ENCODE results near the gene RPLP2. TPM values are rescaled to one million over a fixed set of nuclear protein-coding genes. Genes with fewer than 3 reads are reported as not detected.

The RPLP2 gene
- total and polyA plus RNA-seq, 2 donors (not counting 1 experiment from before 2014, with no cell fraction given), result 525 to 3,947 TPM

GRCh38 chr11:841981-842369 lies 32.2 kb downstream of the RPLP2 start:
- peak overlapping the region in 1 of 2 donors; percentile 93 for H3K27ac ChIP-seq (ENCODE audit: low read length in 2 of 2)
- H3K4me1 ChIP-seq (ENCODE audit: control insufficient read depth in 2 of 2, insufficient read depth in 2 of 2, low read length in 2 of 2), result peaks cover 26 to 37% of the 10 kb centered on the region in 2 donors
- ChIA-PET POLR2A (interaction anchor here (1.2 to 5.2 kb wide), 4 partner anchors 13 to 48 kb away, joined by 3 to 29 read pairs (median 15); partner anchors contain the start of genes CRACR2B, PNPLA2 and RPLP2), CTCF (no interaction called here)
- H3K4me3 Mint-ChIP-seq, result peak overlapping the region; percentile 88
- peak; percentile 29 for ATAC-seq (ENCODE audit: low read depth)
- peak overlapping the region; percentile 91 for H3K27ac Mint-ChIP-seq
- intact Hi-C loops (cut with micrococcal nuclease), result loop anchor here (1.0 to 5.0 kb wide), 5 partner anchors 9 to 1010 kb away; partner anchors contain the start of genes CHID1, LSP1 and RPLP2
- peaks cover 0 to 19% of the 10 kb centered on the region in 2 experiments for H3K36me3 ChIP-seq (replicated peaks in 1 of 2; ENCODE audit: control extremely low read depth in 1 of 2, control insufficient read depth in 1 of 2, extremely low read depth in 1 of 2, insufficient read depth in 2 of 2, low read length in 1 of 2)
- peak overlapping the region; percentile 96 for H2AFZ ChIP-seq (ENCODE audit: insufficient read depth, low read depth, low read length, poor library complexity, severe bottlenecking)
- no peaks in the 10 kb centered on the region for H3K27me3 Mint-ChIP-seq
- 1% methylated on average over 21 of the region's 27 CpGs for WGBS (ENCODE audit: insufficient coverage)
- peaks cover 43% of the 10 kb centered on the region for H4K20me1 ChIP-seq (ENCODE audit: control insufficient read depth, insufficient read depth, low read length, poor library complexity, severe bottlenecking)
- TF ChIP-seq EZH2 (IDR thresholded peaks at IDR 0.05; ENCODE audit: borderline replicate concordance, insufficient read depth, low read depth, low read length, poor library complexity, severe bottlenecking) (no peak), CTCF (IDR thresholded peaks at IDR 0.05) (no peak)
- peak overlapping the region; percentile 88 for H3K4me2 ChIP-seq (replicated peaks; ENCODE audit: low read depth, low read length, poor library complexity, severe bottlenecking)
- no peaks in the 10 kb centered on the region for H3K9me3 ChIP-seq (ENCODE audit: control extremely low read depth in 1 of 3, control insufficient read depth in 2 of 3, insufficient read depth in 1 of 3, low read length in 2 of 3)
- peaks cover 27% of the 10 kb centered on the region for H3K4me1 Mint-ChIP-seq
- H3K27me3 ChIP-seq (replicated peaks in 1 of 4; ENCODE audit: control extremely low read depth in 1 of 4, control insufficient read depth in 3 of 4, insufficient read depth in 4 of 4, low read length in 3 of 4), result peaks cover 0 to 26% (median 6%) of the 10 kb centered on the region in 4 experiments
- peaks cover 20% of the 10 kb centered on the region for H3K79me2 ChIP-seq (ENCODE audit: control insufficient read depth, insufficient read depth, low read length)
- no peak for DNase-seq
- H3K9ac ChIP-seq (ENCODE audit: low read length), result peak overlapping the region; percentile 85
- peak overlapping the region; percentile 69 to 96 (median 76) for H3K4me3 ChIP-seq (ENCODE audit: control extremely low read depth in 1 of 5, extremely low read depth in 1 of 5, insufficient read depth in 1 of 5, low read depth in 2 of 5, low read length in 4 of 5)
- H3K9me3 Mint-ChIP-seq (ENCODE audit: insufficient read depth), result no peaks in the 10 kb centered on the region

- Histone ChIP-seq H3K4me1 (ENCODE audit: control insufficient read depth in 2 of 2, insufficient read depth in 2 of 2, low read length in 2 of 2) (peaks cover 26 to 37% of the 10 kb centered on the region in 2 donors), H3K27me3 (replicated peaks in 1 of 4; ENCODE audit: control extremely low read depth in 1 of 4, control insufficient read depth in 3 of 4, insufficient read depth in 4 of 4, low read length in 3 of 4) (peaks cover 0 to 30% (median 6%) of the 10 kb centered on the region in 4 experiments), H4K20me1 (ENCODE audit: control insufficient read depth, insufficient read depth, low read length, poor library complexity, severe bottlenecking) (peaks cover 39% of the 10 kb centered on the region), H3K36me3 (replicated peaks in 1 of 2; ENCODE audit: control extremely low read depth in 1 of 2, control insufficient read depth in 1 of 2, extremely low read depth in 1 of 2, insufficient read depth in 2 of 2, low read length in 1 of 2) (peaks cover 0 to 17% of the 10 kb centered on the region in 2 experiments), H3K79me2 (ENCODE audit: control insufficient read depth, insufficient read depth, low read length) (peaks cover 20% of the 10 kb centered on the region), H3K9me3 (ENCODE audit: control extremely low read depth in 1 of 3, control insufficient read depth in 2 of 3, insufficient read depth in 1 of 3, low read length in 2 of 3) (no peaks in the 10 kb centered on the region), H2AFZ (ENCODE audit: insufficient read depth, low read depth, low read length, poor library complexity, severe bottlenecking) (peak within 1 kb of the TSS; percentile 96), H3K27ac (ENCODE audit: low read length in 2 of 2) (peak within 1 kb of the TSS in 1 of 2 donors; percentile 93), H3K4me2 (replicated peaks; ENCODE audit: low read depth, low read length, poor library complexity, severe bottlenecking) (peak within 1 kb of the TSS; percentile 88), H3K4me3 (ENCODE audit: control extremely low read depth in 1 of 5, extremely low read depth in 1 of 5, insufficient read depth in 1 of 5, low read depth in 2 of 5, low read length in 4 of 5) (peak within 1 kb of the TSS; percentile 69 to 96 (median 76)), H3K9ac (ENCODE audit: low read length) (peak within 1 kb of the TSS; percentile 85)
- Mint-ChIP-seq H3K27me3 (no peaks in the 10 kb centered on the region), H3K27ac (peak within 1 kb of the TSS; percentile 91), H3K4me1 (peaks cover 27% of the 10 kb centered on the region), H3K9me3 (ENCODE audit: insufficient read depth) (no peaks in the 10 kb centered on the region), H3K4me3 (peak within 1 kb of the TSS; percentile 88)
- ATAC-seq (ENCODE audit: low read depth), result peak; percentile 84
- under 1% methylated on average over 87 of the region's 87 CpGs for WGBS (ENCODE audit: insufficient coverage)
- TF ChIP-seq EZH2 (IDR thresholded peaks at IDR 0.05; ENCODE audit: borderline replicate concordance, insufficient read depth, low read depth, low read length, poor library complexity, severe bottlenecking), result no peak
- CTCF ChIA-PET, result interaction anchor here (0.8 to 1.6 kb wide), 4 partner anchors 9 to 44 kb away, joined by 3 to 6 read pairs (median 3); partner anchors contain the start of genes CD151 and CRACR2B
- peak; percentile 97 for DNase-seq
- POLR2A ChIA-PET, result interaction anchor here (0.6 to 5.2 kb wide), 11 partner anchors 8 to 540 kb away, joined by 3 to 29 read pairs (median 6); partner anchors contain the start of genes CD151, CRACR2B, PNPLA2 and RPLP2
- intact Hi-C loops (cut with micrococcal nuclease), result loop anchor here (1.0 to 5.0 kb wide), 5 partner anchors 9 to 1010 kb away; partner anchors contain the start of genes CHID1, LSP1 and RPLP2
Measured at GRCh38 chr11:842370-843002, 32.7 kb downstream of the RPLP2 start, which contains the start of the genes POLR2L and TSPAN4. TSS of gene POLR2L (minus strand) at chr11:842529. CDS start at chr11:842508, 21 bp downstream. TSS of gene TSPAN4 (plus strand) at chr11:842852. CDS start at chr11:850305, 7,453 bp downstream.
